NCI-H1694 (cell line): ENCODE measurements around the gene ELL2.
"Not testable (repeated sequence)": the region's sequence is repeated elsewhere in the genome, so short reads cannot be mapped to it uniquely, and the experiment has no call there.

Experiments
- DNase-seq: peaks from one replicate; lab custom pipeline; 2025; lab: John Stamatoyannopoulos, UW

Gene ELL2

GRCh38 chr5:95930141-95930930 lies 31.3 kb downstream of the ELL2 start:
- DNase-seq = no peak

GRCh38 chr5:95928724-95929253 lies 32.9 kb downstream of the ELL2 start:
- no peak for DNase-seq

GRCh38 chr5:95927927-95928723 lies 33.5 kb downstream of the ELL2 start:
- DNase-seq = no peak

- not testable (repeated sequence) for DNase-seq
Observed at GRCh38 chr5:95927300-95927699, 34.4 kb downstream of the ELL2 start.

- no peak for DNase-seq
Observed at GRCh38 chr5:95925939-95926338, 35.7 kb downstream of the ELL2 start.

- DNase-seq = no peak
Observed at GRCh38 chr5:95925378-95925744, 36.3 kb downstream of the ELL2 start.

GRCh38 chr5:95924720-95925377 lies 36.8 kb downstream of the ELL2 start:
- DNase-seq = no peak

- no peak for DNase-seq
Observed at GRCh38 chr5:95923918-95924544, 37.6 kb downstream of the ELL2 start.

GRCh38 chr5:95922798-95923197 lies 38.9 kb downstream of the ELL2 start:
- no peak for DNase-seq

GRCh38 chr5:95921501-95921900 lies 40.1 kb downstream of the ELL2 start:
- no peak for DNase-seq

GRCh38 chr5:95920822-95921221 lies 40.8 kb downstream of the ELL2 start:
- no peak for DNase-seq

- DNase-seq = no peak
Observed at GRCh38 chr5:95919658-95920057, 42.0 kb downstream of the ELL2 start.

GRCh38 chr5:95918421-95919006 lies 43.1 kb downstream of the ELL2 start:
- no peak for DNase-seq

GRCh38 chr5:95917207-95917606 lies 44.4 kb downstream of the ELL2 start:
- DNase-seq = no peak

- no peak for DNase-seq
Observed at GRCh38 chr5:95916687-95917085, 45.0 kb downstream of the ELL2 start.

GRCh38 chr5:95915999-95916686 lies 45.5 kb downstream of the ELL2 start:
- DNase-seq = no peak

- DNase-seq = no peak
Observed at GRCh38 chr5:95913663-95914062, 48.0 kb downstream of the ELL2 start.

- DNase-seq = no peak
Observed at GRCh38 chr5:95912029-95912428, 49.6 kb downstream of the ELL2 start.

GRCh38 chr5:95910521-95910920 lies 51.1 kb downstream of the ELL2 start:
- DNase-seq = no peak

- no peak for DNase-seq
Observed at GRCh38 chr5:95909738-95910137, 51.9 kb downstream of the ELL2 start.

- DNase-seq = no peak
Observed at GRCh38 chr5:95908799-95909198, 52.9 kb downstream of the ELL2 start.
